GM19438 (cell line): ENCODE results near the gene PSENEN.
"Not testable (repeated sequence)": the region's sequence is repeated elsewhere in the genome, so short reads cannot be mapped to it uniquely, and the experiment has no call there.

Source experiments
- ATAC-seq: cut with Tn5 transposase; IDR thresholded peaks from one replicate; pipeline ENCODE4 v1.9.1; 2021; ENCODE audit warnings: low read depth; ENCODE audit not compliant: unreplicated experiment

The PSENEN gene

DNA sequence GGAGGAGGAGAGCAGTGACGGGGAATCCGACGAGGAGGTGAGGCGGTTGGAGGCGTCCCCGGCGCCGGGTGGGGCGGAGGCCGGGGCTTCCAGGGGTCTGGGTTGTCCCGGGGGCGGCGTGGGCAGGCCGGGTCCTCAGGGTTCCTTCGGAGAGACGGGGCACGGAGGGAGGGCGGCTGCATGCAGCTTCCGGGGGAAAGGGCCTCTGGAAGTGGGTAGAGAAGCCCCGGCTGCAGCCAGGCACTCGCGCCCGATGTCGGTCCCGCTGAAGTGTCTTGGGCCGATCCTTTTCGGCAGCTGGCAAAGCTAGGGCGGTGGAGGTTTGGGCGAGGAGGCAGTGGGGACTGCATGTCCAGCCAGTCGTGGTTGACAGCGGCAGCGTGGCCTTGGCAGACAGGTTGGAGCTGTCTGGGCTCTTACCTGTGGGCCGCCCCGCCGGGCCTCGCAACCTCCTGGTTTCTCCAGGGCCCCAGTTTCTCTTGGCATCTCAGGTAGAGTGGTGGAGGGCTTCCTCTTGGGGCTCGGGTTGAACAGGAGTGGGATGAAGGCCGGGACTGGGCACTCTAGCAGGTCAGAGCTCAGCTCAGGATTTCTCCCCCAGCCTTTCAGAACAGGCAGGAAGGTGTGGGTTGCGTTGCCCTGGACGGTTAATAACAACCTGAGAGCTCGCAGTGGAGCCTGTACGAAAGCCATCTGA, 27.0 kb upstream of the PSENEN start:
- ATAC-seq, result no peak

DNA sequence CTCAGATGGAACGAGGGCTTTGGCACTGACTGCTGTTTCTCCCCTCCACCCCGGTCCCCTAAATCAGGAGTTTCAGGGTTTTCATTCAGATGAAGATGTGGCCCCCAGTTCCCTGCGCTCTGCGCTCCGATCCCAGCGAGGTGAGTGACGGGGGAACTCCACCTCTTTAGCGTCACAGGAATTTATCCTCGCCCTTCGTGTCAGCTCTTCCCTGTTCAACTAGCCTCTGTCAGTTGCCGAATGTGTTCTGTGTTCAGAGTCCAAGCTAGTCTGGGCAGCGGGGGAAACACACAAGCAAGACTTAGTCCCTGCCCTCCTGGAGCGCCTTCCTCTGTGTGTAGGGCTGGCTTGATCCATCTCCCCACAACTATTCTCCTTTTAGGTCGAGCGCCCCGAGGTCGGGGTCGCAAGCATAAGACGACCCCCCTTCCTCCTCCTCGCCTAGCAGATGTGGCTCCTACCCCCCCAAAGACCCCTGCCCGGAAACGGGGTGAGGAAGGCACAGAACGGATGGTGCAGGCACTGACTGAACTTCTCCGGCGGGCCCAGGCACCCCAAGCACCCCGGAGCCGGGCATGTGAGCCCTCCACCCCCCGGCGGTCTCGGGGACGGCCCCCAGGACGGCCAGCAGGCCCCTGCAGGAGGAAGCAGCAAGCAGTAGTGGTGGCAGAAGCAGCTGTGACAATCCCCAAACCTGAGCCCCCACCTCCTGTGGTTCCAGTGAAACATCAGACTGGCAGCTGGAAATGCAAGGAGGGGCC, 25.9 kb upstream of the PSENEN start:
- ATAC-seq, result no peak

DNA sequence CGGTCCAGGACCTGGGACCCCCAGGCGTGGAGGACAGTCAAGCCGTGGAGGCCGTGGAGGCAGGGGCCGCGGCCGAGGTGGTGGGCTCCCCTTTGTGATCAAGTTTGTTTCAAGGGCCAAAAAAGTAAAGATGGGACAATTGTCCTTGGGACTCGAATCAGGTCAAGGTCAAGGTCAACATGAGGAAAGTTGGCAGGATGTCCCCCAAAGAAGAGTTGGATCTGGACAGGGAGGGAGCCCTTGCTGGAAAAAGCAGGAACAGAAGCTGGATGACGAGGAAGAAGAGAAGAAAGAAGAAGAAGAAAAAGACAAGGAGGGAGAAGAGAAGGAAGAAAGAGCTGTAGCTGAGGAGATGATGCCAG, 25.3 kb upstream of the PSENEN start:
- ATAC-seq, result no peak

DNA sequence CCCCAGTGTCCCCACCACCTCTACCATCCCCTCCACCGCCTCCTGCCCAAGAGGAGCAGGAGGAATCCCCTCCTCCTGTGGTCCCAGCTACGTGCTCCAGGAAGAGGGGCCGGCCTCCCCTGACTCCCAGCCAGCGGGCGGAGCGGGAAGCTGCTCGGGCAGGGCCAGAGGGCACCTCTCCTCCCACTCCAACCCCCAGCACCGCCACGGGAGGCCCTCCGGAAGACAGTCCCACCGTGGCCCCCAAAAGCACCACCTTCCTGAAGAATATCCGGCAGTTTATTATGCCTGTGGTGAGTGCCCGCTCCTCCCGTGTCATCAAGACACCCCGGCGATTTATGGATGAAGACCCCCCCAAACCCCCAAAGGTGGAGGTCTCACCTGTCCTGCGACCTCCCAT, 24.8 kb upstream of the PSENEN start:
- ATAC-seq, result no peak

DNA sequence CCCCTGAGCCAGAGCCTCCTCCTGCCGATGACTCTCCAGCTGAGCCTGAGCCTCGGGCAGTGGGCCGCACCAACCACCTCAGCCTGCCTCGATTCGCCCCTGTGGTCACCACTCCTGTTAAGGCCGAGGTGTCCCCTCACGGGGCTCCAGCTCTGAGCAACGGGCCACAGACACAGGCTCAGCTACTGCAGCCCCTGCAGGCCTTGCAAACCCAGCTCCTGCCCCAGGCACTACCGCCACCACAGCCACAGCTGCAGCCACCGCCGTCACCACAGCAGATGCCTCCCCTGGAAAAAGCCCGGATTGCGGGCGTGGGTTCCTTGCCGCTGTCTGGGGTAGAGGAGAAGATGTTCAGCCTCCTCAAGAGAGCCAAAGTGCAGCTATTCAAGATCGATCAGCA, 24.1 kb upstream of the PSENEN start:
- no peak for ATAC-seq

DNA sequence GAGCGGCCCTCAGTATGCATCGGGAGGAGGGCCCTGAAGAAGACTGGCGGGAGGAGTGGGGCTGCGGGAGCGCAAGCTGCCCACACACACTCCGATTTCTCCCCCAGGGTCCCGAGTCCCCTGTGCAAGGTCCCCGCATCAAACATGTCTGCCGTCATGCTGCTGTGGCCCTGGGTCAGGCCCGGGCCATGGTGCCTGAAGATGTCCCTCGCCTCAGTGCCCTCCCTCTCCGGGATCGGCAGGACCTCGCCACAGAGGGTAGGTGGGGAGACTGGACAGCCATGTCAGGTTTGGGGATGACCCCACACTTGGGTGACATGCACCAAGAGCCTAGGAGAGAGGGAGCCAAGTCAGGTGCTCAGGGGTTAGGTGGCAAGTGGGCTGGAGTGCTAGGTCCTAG, 23.0 kb upstream of the PSENEN start:
- ATAC-seq, result no peak

DNA sequence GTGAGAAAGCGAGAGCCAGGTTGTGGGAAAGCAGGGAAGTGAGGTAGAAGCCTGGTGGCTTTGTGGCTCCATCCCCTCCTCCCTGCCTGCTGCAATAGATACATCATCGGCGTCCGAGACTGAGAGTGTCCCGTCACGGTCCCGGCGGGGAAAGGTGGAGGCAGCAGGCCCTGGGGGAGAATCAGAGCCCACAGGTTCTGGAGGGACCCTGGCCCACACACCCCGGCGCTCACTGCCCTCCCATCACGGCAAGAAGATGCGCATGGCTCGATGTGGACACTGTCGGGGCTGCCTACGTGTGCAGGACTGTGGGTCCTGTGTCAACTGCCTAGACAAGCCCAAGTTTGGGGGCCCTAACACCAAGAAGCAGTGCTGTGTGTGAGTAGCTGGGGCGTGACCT, 22.6 kb upstream of the PSENEN start:
- no peak for ATAC-seq

DNA sequence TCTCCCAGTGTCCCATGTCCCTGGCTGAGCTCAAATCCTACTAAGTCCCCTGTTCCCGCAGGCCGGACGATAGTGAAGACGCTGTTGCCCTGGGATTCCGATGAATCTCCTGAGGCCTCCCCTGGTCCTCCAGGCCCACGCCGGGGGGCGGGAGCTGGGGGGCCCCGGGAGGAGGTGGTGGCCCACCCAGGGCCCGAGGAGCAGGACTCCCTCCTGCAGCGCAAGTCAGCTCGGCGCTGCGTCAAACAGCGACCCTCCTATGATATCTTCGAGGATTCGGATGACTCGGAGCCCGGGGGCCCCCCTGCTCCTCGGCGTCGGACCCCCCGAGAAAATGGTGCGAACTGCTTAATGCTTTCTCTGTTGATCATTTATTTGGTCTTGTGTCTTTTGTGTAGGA, 21.8 kb upstream of the PSENEN start:
- no peak for ATAC-seq

DNA sequence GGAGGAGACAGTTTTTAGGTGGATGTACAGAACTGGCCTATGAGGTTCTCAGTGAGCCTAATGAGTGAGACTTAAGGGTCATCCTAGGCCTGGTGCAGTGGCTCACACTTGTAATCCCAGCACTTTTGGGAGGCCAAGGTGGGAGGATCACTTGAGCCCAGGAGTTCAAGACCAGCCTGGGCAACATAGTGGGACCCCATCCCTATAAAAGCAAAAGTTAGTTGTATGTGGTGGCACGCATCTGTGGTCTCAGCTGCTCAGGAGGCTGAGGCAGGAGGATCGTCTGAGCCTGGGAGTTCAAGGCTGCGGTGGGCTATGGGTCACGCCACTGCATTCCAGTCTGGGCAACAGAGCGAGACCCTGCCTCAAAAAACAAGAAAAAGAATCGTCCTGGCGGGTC, 21.3 kb upstream of the PSENEN start:
- ATAC-seq, result not testable (repeated sequence)

DNA sequence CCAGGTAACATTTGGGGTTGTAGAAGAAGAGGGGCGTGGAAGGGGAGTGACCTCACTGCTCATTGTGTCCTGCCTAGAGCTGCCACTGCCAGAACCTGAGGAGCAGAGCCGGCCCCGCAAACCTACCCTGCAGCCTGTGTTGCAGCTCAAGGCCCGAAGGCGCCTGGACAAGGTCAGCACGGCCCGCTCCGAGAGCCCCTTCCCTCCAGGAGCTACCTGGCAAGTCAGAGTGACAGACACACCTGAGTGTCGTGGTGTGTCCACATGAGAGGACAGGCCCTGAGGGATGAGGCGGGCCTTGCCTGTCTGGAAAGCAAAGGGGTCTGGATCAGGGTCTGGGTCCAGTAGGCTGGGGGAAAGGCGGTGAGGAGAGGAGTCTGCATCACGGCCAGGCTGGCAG, 20.9 kb upstream of the PSENEN start:
- no peak for ATAC-seq

DNA sequence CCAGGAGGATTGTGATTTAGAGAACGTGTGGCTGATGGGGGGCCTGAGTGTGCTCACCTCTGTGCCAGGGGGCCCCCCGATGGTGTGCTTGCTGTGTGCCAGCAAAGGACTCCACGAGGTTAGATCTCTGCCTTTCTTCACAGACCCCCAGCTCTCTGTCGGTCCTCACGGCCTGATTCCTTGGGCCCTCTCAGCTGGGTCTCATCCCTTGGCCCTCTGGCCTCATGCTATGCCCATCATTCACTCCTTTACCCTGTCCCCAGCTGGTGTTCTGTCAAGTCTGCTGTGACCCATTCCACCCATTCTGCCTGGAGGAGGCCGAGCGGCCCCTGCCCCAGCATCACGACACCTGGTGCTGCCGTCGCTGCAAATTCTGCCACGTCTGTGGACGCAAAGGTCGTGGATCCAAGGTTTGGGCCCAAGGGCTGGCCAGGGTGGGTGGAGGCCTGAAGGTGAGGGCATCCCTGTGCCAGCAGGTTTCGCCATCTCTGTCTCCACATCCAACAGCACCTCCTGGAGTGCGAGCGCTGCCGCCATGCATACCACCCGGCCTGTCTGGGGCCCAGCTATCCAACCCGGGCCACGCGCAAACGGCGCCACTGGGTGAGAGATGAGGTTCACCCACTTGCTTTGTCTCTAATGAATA, 20.1 kb upstream of the PSENEN start:
- no peak for ATAC-seq

DNA sequence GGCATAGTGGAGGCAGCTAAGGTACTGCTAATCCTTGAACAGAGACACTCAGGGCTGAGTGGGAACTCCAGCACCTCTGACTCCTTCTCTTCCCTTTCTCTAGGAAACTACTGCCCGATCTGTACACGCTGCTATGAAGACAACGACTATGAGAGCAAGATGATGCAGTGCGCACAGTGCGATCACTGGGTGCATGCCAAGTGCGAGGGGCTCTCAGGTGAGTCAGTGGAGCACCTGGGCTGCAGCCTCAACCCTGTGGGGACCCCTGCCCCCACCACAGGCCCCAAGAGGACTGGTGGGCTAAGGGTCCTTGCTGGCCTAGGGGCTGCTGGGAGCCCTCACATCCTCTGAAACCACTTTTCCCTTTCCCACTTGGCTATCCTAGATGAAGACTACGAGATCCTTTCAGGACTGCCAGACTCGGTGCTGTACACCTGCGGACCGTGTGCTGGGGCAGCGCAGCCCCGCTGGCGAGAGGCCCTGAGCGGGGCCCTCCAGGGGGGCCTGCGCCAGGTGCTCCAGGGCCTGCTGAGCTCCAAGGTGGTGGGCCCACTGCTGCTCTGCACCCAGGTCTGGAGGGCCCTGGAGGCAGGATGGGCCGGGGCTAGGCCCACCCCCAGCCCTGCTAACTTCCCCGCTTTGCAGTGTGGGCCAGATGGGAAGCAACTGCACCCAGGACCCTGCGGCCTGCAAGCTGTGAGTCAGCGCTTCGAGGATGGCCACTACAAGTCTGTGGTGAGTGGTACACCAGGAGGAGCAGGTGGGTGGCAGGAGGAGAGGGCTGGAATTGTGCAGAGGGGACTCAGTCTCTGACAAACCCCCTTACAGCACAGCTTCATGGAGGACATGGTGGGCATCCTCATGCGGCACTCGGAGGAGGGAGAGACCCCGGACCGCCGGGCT, 18.1 kb upstream of the PSENEN start:
- ATAC-seq, result no peak

DNA sequence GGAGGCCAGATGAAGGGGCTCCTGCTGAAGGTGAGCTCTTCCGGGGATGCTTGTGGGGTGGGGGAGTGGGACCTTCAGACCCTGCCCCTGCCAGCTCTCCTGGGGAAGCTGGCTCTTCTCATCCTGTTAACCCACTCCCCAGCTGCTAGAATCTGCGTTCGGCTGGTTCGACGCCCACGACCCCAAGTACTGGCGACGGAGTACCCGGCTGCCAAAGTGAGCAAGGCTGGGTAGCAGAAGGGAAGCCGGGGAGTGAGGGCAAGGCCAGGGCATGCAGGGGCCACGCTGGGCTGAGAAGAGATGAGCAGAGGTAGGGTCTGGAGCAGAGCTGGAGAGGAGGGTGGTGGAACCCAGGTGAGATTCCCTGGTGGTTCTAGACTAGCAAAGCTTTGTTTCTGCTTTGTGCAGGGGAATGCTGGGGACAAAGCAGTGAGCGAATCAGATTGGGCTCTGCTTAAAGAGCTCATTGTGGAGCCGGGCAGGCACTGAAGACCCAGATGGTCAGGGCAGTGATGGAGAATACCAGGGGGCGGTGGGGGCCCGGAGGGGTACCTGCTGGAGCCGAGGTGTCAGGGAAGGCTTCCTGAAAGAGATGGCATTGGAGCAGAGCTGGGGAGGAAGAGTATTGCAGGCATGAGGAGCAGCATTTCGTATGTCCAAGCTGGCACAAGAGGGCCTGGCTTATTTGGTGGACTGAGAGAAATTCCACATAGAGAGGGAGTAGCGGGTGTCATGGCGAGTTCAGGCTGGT, 17.3 kb upstream of the PSENEN start:
- no peak for ATAC-seq

DNA sequence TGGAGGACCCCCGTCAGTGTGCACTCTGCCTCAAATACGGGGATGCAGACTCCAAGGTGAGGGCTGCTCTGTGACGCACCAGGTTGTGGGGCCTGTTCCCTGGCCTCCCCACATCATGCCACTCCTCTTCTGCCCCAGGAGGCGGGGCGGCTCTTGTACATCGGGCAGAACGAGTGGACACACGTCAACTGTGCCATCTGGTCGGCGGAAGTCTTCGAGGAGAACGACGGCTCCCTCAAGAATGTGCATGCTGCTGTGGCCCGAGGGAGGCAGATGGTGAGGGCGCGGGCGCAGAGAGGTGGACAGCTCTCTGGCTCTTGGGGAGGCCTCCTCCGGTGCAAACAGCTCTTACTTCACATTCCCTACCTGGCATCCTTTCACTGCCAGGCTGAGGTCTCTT, 16.4 kb upstream of the PSENEN start:
- ATAC-seq, result no peak

DNA sequence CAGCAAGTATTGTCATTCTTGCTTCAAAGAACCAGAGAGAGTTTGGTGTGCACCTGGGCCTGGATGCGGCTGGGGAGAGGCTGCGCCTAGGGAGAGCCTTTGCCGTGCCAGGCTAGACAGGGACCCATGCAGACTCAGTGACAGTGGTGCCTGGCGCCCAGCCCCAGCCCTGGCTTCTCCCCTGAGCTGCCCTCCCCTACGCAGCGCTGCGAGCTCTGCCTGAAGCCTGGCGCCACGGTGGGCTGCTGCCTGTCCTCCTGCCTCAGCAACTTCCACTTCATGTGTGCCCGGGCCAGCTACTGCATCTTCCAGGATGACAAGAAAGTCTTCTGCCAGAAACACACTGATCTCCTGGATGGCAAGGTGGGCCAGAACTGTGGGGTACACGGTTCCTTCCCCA, 15.7 kb upstream of the PSENEN start:
- ATAC-seq, result no peak

DNA sequence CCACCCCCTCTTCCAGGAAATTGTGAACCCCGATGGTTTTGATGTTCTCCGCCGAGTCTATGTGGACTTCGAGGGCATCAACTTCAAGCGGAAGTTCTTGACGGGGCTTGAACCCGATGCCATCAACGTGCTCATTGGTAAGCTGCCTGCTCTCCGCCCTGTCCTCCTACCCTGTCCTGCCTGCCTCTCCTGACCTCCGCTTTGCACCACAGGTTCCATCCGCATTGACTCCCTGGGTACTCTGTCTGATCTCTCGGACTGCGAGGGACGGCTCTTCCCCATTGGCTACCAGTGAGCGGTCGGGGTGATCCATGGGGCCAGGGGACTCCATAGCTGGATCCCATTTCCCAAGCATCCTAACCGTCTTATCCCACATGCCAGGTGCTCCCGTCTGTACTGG, 15.1 kb upstream of the PSENEN start:
- no peak for ATAC-seq

DNA sequence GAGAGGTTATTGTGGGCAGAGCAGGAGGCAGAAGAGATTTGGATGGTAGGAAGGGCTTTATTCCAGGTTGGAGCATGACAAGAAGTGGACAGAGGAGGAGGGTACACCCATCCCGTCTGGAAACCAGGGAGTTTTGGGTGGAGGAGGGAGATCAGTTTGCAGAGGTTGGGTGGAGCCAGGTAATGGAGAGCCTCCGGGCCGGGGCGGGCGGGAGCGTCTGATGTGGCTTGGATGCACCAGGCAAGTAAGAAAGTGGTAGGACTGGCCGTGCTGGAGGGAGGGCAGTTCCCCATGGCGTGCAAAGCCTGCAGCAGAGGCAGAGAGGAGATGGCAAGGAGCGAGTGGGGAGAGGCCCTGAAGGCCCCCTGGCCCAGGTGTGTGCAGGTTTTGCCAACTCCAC, 14.1 kb upstream of the PSENEN start:
- ATAC-seq, result no peak

DNA sequence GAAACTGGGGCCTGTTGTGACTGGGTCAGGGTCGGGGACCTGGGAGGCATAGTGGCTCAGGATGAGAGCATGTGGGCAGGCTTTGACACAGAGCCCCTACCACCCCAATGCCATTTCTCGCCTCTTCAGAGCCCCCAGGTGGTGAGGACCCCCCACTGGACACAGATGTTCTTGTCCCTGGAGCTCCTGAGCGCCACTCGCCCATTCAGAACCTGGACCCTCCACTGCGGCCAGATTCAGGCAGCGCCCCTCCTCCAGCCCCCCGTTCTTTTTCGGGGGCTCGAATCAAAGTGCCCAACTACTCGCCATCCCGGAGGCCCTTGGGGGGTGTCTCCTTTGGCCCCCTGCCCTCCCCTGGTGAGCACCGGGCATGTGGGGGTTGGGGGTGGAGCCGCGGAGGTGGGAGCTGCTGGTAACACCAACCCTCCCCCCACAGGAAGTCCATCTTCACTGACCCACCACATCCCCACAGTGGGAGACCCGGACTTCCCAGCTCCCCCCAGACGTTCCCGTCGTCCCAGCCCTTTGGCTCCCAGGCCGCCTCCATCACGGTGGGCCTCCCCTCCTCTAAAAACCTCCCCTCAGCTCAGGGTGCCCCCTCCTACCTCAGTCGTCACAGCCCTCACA, 13.6 kb upstream of the PSENEN start:
- no peak for ATAC-seq

DNA sequence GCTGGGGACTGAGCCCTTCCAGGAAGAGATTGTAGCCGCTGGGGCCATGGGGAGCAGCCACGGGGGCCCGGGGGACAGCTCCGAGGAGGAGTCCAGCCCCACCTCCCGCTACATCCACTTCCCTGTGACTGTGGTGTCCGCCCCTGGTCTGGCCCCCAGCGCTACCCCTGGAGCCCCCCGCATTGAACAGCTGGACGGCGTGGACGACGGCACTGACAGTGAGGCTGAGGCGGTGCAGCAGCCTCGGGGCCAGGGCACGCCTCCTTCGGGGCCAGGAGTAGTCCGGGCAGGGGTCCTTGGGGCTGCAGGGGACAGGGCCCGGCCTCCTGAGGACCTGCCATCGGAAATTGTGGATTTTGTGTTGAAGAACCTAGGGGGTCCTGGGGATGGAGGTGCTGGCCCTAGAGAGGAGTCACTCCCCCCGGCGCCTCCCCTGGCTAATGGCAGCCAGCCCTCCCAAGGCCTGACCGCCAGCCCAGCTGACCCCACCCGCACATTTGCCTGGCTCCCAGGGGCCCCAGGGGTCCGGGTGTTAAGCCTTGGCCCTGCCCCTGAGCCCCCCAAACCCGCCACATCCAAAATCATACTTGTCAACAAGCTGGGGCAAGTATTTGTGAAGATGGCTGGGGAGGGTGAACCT, 12.8 kb upstream of the PSENEN start:
- no peak for ATAC-seq
